HEK293 (cell line): ENCODE measurements around the gene HID1.

Source experiments
- RBAK ChIP-seq: fragments of 450-650 bp; formaldehyde crosslinking; IDR thresholded peaks from 2 replicates; pipeline ENCODE4 v1.5.1; 2016; ENCODE audit warnings: missing biosample characterization, missing genetic modification characterization
- ZNF138 ChIP-seq: fragments of 450-650 bp; formaldehyde crosslinking; IDR thresholded peaks from 2 replicates; pipeline ENCODE4 v1.5.1; 2016; ENCODE audit warnings: missing biosample characterization, missing genetic modification characterization, borderline replicate concordance
- ZNF146 ChIP-seq: fragments of 450-650 bp; formaldehyde crosslinking; IDR thresholded peaks from 2 replicates; pipeline ENCODE4 v1.5.1; 2016; ENCODE audit warnings: missing biosample characterization, missing genetic modification characterization
- ZNF416 ChIP-seq: fragments of 450-650 bp; formaldehyde crosslinking; IDR thresholded peaks from 2 replicates; pipeline ENCODE4 v1.5.1; 2016; ENCODE audit warnings: missing biosample characterization, missing genetic modification characterization
- TF ChIP-seq, protein P1 (sequence below): fragments of 450-650 bp; formaldehyde crosslinking; IDR thresholded peaks from 2 replicates; pipeline ENCODE4 v1.5.1; 2016; ENCODE audit warnings: missing biosample characterization, missing genetic modification characterization
- TF ChIP-seq, protein P2 (sequence below): fragments of 450-650 bp; formaldehyde crosslinking; IDR thresholded peaks from 2 replicates; pipeline ENCODE4 v1.5.1; 2016; ENCODE audit warnings: missing biosample characterization, missing genetic modification characterization
- TF ChIP-seq, protein P3 (sequence below): fragments of 450-650 bp; formaldehyde crosslinking; IDR thresholded peaks from 2 replicates; pipeline ENCODE4 v1.5.1; 2016; ENCODE audit warnings: missing biosample characterization, missing genetic modification characterization, low read depth
- TF ChIP-seq, protein P4 (sequence below): sonication (generic); formaldehyde crosslinking; IDR thresholded peaks from 2 replicates; pipeline ENCODE4 v1.8.1; 2022; ENCODE audit warnings: mild to moderate bottlenecking, moderate library complexity, missing genetic modification reagents
- TF ChIP-seq, protein P5 (sequence below): fragments of 450-650 bp; formaldehyde crosslinking; IDR thresholded peaks from 2 replicates; pipeline ENCODE4 v1.5.1; 2016; ENCODE audit warnings: missing biosample characterization, missing genetic modification characterization

DNA sequence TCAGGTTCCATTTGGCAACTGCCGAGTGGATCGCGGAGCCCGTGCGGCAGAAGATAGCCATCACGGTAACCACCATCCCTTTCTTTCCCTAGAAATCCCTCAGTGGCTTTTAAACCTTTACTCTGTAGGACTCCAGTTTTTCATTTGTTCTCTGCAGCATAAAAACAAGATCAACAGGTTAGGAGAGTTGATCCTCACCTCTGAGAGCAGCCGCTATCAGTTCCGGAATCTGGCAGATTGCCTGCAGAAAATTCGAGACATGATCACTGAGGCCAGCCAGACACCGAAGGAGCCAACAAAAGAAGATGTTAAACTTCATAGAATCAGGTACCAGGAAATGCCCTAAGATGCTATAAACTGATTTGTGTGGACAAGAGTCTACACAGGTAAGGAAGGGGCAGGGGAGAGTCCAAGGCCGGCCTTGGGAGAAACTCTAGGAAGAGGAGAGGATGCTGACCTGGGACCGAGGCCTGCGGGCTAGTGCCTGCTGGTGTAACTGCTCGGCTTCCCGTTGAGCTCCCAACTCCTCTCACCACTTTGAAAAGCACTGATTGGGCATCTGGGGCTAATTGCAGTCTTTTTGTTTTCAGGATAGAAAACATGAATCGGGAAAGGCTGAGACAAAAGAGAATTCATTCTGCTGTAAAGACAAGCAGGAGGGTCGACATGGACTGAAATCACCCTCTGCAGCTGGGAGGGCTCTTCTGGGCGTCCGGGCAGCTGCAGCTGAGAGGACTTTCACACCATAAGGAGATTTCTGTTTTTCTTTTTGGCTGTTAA lies 48.0 kb upstream of the HID1 start:
- TF ChIP-seq, protein P1, sequence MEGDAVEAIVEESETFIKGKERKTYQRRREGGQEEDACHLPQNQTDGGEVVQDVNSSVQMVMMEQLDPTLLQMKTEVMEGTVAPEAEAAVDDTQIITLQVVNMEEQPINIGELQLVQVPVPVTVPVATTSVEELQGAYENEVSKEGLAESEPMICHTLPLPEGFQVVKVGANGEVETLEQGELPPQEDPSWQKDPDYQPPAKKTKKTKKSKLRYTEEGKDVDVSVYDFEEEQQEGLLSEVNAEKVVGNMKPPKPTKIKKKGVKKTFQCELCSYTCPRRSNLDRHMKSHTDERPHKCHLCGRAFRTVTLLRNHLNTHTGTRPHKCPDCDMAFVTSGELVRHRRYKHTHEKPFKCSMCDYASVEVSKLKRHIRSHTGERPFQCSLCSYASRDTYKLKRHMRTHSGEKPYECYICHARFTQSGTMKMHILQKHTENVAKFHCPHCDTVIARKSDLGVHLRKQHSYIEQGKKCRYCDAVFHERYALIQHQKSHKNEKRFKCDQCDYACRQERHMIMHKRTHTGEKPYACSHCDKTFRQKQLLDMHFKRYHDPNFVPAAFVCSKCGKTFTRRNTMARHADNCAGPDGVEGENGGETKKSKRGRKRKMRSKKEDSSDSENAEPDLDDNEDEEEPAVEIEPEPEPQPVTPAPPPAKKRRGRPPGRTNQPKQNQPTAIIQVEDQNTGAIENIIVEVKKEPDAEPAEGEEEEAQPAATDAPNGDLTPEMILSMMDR (tag by site-specific recombination): no peak
- TF ChIP-seq ZNF146 (no peak), RBAK (tag by site-specific recombination) (no peak), ZNF138 (tag by site-specific recombination) (no peak), ZNF416 (tag by site-specific recombination) (no peak)
- TF ChIP-seq, protein P2, sequence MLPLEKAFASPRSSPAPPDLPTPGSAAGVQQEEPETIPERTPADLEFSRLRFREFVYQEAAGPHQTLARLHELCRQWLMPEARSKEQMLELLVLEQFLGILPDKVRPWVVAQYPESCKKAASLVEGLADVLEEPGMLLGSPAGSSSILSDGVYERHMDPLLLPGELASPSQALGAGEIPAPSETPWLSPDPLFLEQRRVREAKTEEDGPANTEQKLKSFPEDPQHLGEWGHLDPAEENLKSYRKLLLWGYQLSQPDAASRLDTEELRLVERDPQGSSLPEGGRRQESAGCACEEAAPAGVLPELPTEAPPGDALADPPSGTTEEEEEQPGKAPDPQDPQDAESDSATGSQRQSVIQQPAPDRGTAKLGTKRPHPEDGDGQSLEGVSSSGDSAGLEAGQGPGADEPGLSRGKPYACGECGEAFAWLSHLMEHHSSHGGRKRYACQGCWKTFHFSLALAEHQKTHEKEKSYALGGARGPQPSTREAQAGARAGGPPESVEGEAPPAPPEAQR (tag by site-specific recombination): no peak
- TF ChIP-seq, protein P3, sequence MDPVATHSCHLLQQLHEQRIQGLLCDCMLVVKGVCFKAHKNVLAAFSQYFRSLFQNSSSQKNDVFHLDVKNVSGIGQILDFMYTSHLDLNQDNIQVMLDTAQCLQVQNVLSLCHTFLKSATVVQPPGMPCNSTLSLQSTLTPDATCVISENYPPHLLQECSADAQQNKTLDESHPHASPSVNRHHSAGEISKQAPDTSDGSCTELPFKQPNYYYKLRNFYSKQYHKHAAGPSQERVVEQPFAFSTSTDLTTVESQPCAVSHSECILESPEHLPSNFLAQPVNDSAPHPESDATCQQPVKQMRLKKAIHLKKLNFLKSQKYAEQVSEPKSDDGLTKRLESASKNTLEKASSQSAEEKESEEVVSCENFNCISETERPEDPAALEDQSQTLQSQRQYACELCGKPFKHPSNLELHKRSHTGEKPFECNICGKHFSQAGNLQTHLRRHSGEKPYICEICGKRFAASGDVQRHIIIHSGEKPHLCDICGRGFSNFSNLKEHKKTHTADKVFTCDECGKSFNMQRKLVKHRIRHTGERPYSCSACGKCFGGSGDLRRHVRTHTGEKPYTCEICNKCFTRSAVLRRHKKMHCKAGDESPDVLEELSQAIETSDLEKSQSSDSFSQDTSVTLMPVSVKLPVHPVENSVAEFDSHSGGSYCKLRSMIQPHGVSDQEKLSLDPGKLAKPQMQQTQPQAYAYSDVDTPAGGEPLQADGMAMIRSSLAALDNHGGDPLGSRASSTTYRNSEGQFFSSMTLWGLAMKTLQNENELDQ (tag by site-specific recombination): no peak
- TF ChIP-seq, protein P4, sequence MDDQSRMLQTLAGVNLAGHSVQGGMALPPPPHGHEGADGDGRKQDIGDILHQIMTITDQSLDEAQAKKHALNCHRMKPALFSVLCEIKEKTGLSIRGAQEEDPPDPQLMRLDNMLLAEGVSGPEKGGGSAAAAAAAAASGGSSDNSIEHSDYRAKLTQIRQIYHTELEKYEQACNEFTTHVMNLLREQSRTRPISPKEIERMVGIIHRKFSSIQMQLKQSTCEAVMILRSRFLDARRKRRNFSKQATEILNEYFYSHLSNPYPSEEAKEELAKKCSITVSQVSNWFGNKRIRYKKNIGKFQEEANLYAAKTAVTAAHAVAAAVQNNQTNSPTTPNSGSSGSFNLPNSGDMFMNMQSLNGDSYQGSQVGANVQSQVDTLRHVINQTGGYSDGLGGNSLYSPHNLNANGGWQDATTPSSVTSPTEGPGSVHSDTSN: no peak
- TF ChIP-seq, protein P5, sequence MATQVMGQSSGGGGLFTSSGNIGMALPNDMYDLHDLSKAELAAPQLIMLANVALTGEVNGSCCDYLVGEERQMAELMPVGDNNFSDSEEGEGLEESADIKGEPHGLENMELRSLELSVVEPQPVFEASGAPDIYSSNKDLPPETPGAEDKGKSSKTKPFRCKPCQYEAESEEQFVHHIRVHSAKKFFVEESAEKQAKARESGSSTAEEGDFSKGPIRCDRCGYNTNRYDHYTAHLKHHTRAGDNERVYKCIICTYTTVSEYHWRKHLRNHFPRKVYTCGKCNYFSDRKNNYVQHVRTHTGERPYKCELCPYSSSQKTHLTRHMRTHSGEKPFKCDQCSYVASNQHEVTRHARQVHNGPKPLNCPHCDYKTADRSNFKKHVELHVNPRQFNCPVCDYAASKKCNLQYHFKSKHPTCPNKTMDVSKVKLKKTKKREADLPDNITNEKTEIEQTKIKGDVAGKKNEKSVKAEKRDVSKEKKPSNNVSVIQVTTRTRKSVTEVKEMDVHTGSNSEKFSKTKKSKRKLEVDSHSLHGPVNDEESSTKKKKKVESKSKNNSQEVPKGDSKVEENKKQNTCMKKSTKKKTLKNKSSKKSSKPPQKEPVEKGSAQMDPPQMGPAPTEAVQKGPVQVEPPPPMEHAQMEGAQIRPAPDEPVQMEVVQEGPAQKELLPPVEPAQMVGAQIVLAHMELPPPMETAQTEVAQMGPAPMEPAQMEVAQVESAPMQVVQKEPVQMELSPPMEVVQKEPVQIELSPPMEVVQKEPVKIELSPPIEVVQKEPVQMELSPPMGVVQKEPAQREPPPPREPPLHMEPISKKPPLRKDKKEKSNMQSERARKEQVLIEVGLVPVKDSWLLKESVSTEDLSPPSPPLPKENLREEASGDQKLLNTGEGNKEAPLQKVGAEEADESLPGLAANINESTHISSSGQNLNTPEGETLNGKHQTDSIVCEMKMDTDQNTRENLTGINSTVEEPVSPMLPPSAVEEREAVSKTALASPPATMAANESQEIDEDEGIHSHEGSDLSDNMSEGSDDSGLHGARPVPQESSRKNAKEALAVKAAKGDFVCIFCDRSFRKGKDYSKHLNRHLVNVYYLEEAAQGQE (tag by site-specific recombination): no peak
